ENCODE measurements around the gene DCLRE1C. TPM values are rescaled to one million over a fixed set of nuclear protein-coding genes. Genes with fewer than 3 reads are reported as not detected.
"Not testable (repeated sequence)": the region's sequence is repeated elsewhere in the genome, so short reads cannot be mapped to it uniquely, and the experiment has no call there.

The DCLRE1C gene
- total and polyA plus RNA-seq, 12 donors: 1.8 to 13.4 (median 8.3) TPM

DNA sequence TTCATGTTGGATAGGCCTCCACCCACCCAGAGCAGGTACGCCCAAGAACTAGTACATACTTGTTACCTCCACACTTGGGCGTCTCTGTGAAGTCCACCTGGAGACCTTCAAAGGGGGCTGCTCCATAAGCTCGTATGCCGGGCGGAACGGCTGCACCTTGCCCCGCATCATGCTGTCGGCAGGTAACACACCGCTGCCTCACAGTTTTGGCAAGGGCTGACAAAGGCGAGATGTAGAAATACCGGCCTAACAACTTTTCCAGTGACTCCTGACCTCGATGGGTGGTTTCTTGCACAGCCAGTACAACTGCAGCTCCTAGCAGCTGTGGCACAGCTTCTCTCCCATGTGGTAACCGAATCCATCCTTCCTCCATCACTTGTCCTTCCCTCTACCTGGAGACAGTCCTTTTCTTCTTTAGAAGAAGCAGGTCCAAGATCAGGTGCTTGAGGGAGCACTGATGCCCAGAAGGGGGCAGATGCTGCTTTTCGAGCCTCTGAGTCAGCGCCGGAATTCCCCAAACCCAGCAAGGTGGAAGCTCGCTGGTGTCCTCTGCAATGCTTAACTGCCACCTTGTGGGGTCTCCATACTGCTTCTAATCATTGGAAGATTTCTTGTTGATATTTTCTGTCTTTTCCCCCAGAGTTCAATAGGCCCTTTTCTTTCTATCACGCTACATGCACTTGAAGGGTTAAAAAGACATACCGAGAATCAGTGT is 37.3 kb upstream of the DCLRE1C start:
- H3K4me1 ChIP-seq (replicated peaks in 1 of 2); H3K27ac ChIP-seq; H3K9me3 ChIP-seq (replicated peaks in 1 of 3); H3K4me3 ChIP-seq; H3K27me3 ChIP-seq; DNase-seq; H3K36me3 ChIP-seq (replicated peaks in 1 of 2); intact Hi-C loops (cut with DNase I): not testable (repeated sequence)
- TF ChIP-seq, protein P1, sequence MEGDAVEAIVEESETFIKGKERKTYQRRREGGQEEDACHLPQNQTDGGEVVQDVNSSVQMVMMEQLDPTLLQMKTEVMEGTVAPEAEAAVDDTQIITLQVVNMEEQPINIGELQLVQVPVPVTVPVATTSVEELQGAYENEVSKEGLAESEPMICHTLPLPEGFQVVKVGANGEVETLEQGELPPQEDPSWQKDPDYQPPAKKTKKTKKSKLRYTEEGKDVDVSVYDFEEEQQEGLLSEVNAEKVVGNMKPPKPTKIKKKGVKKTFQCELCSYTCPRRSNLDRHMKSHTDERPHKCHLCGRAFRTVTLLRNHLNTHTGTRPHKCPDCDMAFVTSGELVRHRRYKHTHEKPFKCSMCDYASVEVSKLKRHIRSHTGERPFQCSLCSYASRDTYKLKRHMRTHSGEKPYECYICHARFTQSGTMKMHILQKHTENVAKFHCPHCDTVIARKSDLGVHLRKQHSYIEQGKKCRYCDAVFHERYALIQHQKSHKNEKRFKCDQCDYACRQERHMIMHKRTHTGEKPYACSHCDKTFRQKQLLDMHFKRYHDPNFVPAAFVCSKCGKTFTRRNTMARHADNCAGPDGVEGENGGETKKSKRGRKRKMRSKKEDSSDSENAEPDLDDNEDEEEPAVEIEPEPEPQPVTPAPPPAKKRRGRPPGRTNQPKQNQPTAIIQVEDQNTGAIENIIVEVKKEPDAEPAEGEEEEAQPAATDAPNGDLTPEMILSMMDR (IDR thresholded peaks at IDR 0.05): peak in 2 of 6 experiments; percentile 11 to 14
- 67 to 77% (median 76%) methylated on average over 16 to 19 of the region's 19 CpGs for WGBS, 4 donors

DNA sequence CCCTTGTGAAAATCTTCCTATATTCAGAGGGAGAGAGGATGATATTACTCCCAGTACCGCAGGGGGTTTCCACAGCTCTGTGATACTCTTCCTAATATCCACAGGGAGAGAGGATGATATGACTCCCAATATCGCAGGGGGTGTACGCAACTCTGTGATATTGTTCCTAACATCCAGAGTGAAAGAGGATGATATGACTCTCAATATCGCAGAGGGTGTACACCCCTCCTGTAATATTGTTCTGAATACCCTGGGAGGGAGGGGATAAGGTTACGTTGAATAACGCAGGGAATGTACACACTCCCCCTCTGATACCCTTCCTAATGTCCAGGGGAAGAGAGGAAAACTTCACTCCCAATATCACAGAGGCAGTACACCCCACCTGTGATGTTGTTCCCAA is 35.7 kb upstream of the DCLRE1C start:
- WGBS, 4 donors: 73 to 98% (median 92%) methylated on average over 6 of the region's 6 CpGs
- not testable (repeated sequence) for DNase-seq

DNA sequence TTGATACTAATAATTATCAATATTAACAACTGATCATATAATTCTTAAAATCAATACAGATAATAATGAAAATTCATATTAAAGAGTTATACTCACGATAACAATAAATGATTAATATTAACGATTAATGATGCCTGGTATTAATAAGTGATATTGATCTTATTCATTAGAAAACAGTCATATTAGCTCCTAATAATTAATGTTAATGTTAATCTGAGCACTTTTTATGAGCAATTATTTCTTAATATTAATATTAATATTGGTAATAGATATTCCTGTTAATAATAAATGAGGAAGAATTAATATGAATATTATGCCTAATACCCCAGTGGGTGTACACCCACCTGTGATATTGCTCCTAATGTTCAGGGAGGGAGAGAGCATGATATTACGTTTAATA is 28.8 kb upstream of the DCLRE1C start:
- H3K4me3 ChIP-seq: no peak overlapping the region
- H3K36me3 ChIP-seq (replicated peaks in 1 of 2): no peaks in the 10 kb centered on the region
- intact Hi-C loops (cut with DNase I): no loop called here
- no peaks in the 10 kb centered on the region for H3K4me1 ChIP-seq (replicated peaks in 1 of 2)
- TF ChIP-seq POLR2A (IDR thresholded peaks at IDR 0.05): no peak
- TF ChIP-seq, protein P1 (IDR thresholded peaks at IDR 0.05): no peak
- DNase-seq: no peak
- no peaks in the 10 kb centered on the region for H3K27me3 ChIP-seq
- H3K9me3 ChIP-seq (replicated peaks in 1 of 3): no peaks in the 10 kb centered on the region
- WGBS, 4 donors: 81 to 85% (median 83%) methylated on average over 3 of the region's 3 CpGs
- H3K27ac ChIP-seq: no peak overlapping the region

More for the DNA sequence above, 35.7 kb upstream of the DCLRE1C start:
- H3K27me3 ChIP-seq; intact Hi-C loops (cut with DNase I); H3K27ac ChIP-seq; H3K36me3 ChIP-seq (replicated peaks in 1 of 2); H3K9me3 ChIP-seq (replicated peaks in 1 of 3); H3K4me1 ChIP-seq (replicated peaks in 1 of 2); H3K4me3 ChIP-seq: not testable (repeated sequence)

DNA sequence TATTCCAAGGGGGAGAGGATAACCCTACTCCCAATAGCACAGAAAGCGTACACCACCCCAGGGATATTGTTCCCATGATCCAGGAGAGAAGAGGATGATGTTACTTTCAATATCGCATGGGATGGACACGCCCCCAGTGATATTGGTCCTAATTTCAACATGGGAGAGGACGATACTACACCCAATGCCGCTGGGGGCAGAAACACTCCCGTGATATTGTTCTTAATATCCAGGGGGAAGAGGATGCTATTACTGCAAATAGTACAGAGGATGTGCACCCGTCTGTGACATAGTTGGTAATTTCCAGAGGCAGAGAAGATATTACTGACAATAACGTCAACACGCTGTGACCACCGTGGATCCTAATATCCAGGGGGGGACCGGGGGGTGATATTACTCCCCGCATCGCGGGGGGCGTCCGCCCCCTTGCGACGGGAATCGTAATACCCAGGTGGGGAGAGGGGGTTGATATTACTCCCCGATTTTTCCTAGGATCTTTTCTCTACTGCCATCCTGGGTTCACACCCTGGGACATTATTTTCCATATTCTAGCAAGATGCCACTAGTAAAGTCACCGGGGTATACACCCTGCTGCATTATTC is 21.9 kb upstream of the DCLRE1C start:
- H3K27me3 ChIP-seq: no peaks in the 10 kb centered on the region
- H3K4me3 ChIP-seq: no peak overlapping the region
- H3K36me3 ChIP-seq (replicated peaks in 1 of 2): no peaks in the 10 kb centered on the region
- 22 to 38% (median 33%) methylated on average over 21 of the region's 21 CpGs for WGBS, 4 donors
- intact Hi-C loops (cut with DNase I): no loop called here
- H3K27ac ChIP-seq: no peak overlapping the region
- no peak for DNase-seq
- no peaks in the 10 kb centered on the region for H3K9me3 ChIP-seq (replicated peaks in 1 of 3)
- no peaks in the 10 kb centered on the region for H3K4me1 ChIP-seq (replicated peaks in 1 of 2)
- no peak for TF ChIP-seq POLR2A (IDR thresholded peaks at IDR 0.05)
- TF ChIP-seq, protein P1 (IDR thresholded peaks at IDR 0.05): no peak

DNA sequence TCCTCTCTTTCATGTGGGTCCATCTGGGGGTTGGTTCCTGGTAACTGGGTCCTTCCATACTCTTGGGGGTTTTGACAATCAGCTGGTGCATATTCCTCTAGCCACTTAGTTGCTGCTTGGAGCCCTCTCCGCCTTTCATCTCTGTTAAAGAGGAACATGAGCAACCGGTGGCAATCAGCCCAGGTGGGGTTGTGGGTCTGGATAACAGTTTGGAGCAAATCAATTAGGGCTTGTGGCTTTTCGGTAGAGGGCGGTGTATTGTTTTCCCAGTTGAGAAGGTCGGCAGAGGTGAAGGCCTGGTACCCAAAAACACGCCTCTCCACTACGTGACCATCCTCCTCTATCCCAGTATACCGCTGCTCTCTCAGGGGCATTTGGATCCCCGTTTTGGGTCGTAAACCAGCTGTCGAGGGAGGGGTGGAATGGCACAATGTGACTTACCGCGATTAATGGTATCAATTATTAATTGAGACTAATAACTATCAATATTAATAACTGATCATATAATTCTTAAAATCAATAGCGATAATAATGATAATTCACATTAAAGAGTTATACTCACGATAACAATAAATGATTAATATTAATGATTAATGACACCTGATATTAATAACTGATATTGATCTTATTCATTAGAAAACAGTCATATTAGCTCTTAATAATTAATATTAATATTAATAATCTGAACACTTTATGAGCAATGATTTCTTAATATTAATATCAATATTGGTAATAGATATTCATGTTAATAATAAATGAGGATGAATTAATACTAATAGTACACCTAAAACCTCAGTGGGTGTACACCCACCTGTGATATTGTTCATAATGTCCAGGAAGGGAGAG is 20.5 kb upstream of the DCLRE1C start:
- intact Hi-C loops (cut with DNase I); DNase-seq; H3K4me1 ChIP-seq (replicated peaks in 1 of 2); H3K4me3 ChIP-seq; H3K36me3 ChIP-seq (replicated peaks in 1 of 2); H3K27ac ChIP-seq; H3K27me3 ChIP-seq; H3K9me3 ChIP-seq (replicated peaks in 1 of 3): not testable (repeated sequence)
- WGBS, 4 donors: 46 to 68% (median 59%) methylated on average over 14 to 15 of the region's 15 CpGs

Measured in adrenal gland (tissue), 12 donors.